Gastroesophageal sphincter (tissue), 4 donors: ENCODE results near the gene CORO2B. TPM values are rescaled to one million over a fixed set of nuclear protein-coding genes. Genes with fewer than 3 reads are reported as not detected.

Experiments used
- ATAC-seq: fragments of 150-250 bp; one replicate; pipeline ENCODE4 v1.9.1; 2016; ENCODE audit warnings: mild to moderate bottlenecking, moderate library complexity
- H3K27ac ChIP-seq, 4 donors: fragments of 200-600 bp; sonication (generic) in 3 of 4; 1 replicate in 3 of 4; 2 replicates in 1 of 4; pipeline ENCODE4 v1.5.1; 2016 to 2019
- H3K27me3 ChIP-seq: fragments of 200-600 bp; sonication (generic); one replicate; pipeline ENCODE4 v1.5.1; 2019
- H3K36me3 ChIP-seq, 2 donors: fragments of 200-600 bp; sonication (generic); one replicate each; pipeline ENCODE4 v1.5.1; 2019; ENCODE audit warnings: control low read depth in 1 of 2
- H3K4me1 ChIP-seq, 3 donors: fragments of 200-600 bp; sonication (generic); 1 replicate in 2 of 3; 2 replicates in 1 of 3; pipeline ENCODE4 v1.5.1; 2016 to 2019; ENCODE audit warnings: control low read depth in 2 of 3
- H3K4me3 ChIP-seq, 2 donors: fragments of 200-600 bp; sonication (generic); one replicate each; pipeline ENCODE4 v1.5.1; 2019; ENCODE audit warnings: mild to moderate bottlenecking in 1 of 2, moderate library complexity in 1 of 2
- H3K9me3 ChIP-seq, 3 donors: fragments of 200-600 bp; sonication (generic); one replicate each; pipeline ENCODE4 v1.5.1; 2017 to 2019; ENCODE audit warnings: control low read depth in 2 of 3
- CTCF ChIP-seq, 4 experiments: fragments of 200-600 bp in 2 of 4; fragments of 450-650 bp in 2 of 4; sonication (generic) in 1 of 4; IDR thresholded peaks; one replicate each; pipeline ENCODE4 v1.5.1; 2017 to 2019; ENCODE audit warnings: antibody characterized with exemption in 4 of 4, mild to moderate bottlenecking in 2 of 4, moderate library complexity in 2 of 4
- EP300 ChIP-seq: sonication (generic); formaldehyde crosslinking; IDR thresholded peaks from one replicate; pipeline ENCODE4 v1.6.1; 2017; ENCODE audit warnings: antibody characterized with exemption, mild to moderate bottlenecking
- POLR2A ChIP-seq, 2 donors: fragments of 450-650 bp; IDR thresholded peaks; one replicate each; pipeline ENCODE4 v1.6.1; 2017; ENCODE audit warnings: antibody characterized with exemption in 2 of 2, mild to moderate bottlenecking in 2 of 2, moderate library complexity in 1 of 2
- POLR2AphosphoS5 ChIP-seq: sonication (generic); formaldehyde crosslinking; IDR thresholded peaks from one replicate; pipeline ENCODE4 v1.6.1; 2017; ENCODE audit warnings: antibody characterized with exemption
- WGBS, 2 donors: methylation state at CpG; one replicate each; pipeline ENCODE4 v1.1.5; 2018; ENCODE audit warnings: low coverage in 1 of 2; 5-methylcytosine and 5-hydroxymethylcytosine counted together
- total RNA-seq, 4 donors: library from RNA; depleted of rRNA; stranded (reverse); fragments of >200 nt; gene quantifications; one replicate each; pipeline ENCODE4 v1.1.0, GENCODE V29; 2016

CORO2B gene
- total RNA-seq, 4 donors from 2014 or later = 3.2 to 9.1 (median 6.6) TPM

DNA sequence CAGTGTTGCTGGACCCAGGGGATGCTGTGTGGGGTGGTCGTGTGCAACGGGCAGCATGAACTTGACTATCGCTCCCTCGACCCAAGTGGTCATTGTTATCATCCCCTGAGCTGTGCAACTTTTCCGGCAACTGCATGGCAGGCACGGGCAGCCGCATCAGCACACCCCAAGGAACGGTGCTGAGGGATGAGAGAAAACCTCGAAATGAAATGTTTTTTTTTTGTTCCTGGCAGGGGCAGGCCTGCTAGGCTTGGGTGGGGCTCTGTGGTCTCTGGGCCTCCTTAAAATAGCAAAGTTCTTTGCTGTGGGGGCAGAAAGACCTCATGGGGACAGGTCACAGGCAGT lies 51.4 kb downstream of the CORO2B start:
- TF ChIP-seq POLR2AphosphoS5 (no peak), CTCF (IDR thresholded peaks at IDR 0.05) (no peak), EP300 (no peak), POLR2A (IDR thresholded peaks at IDR 0.05) (no peak)
- Histone ChIP-seq H3K27me3 (peaks cover 22% of the 10 kb centered on the region), H3K4me3 (no peak overlapping the region), H3K36me3 (no peaks in the 10 kb centered on the region), H3K27ac (no peak overlapping the region), H3K9me3 (no peaks in the 10 kb centered on the region), H3K4me1 (peaks cover 0 to 25% (median 3%) of the 10 kb centered on the region in 3 donors)
- no peak for ATAC-seq
- WGBS, 2 donors = 80 to 92% methylated on average over 1 to 9 of the region's 9 CpGs

- Histone ChIP-seq H3K27me3 (peaks cover 22% of the 10 kb centered on the region), H3K27ac (no peak overlapping the region), H3K4me3 (no peak overlapping the region), H3K9me3 (no peaks in the 10 kb centered on the region), H3K4me1 (peaks cover 0 to 31% (median 10%) of the 10 kb centered on the region in 3 donors), H3K36me3 (no peaks in the 10 kb centered on the region)
- no peak for ATAC-seq
- 64% methylated on average over 2 of the region's 8 CpGs; no CpG with 5 or more reads in 1 of the 2 donors for WGBS, 2 donors
- no peak for TF ChIP-seq POLR2A (IDR thresholded peaks at IDR 0.05)
- TF ChIP-seq POLR2AphosphoS5 = no peak
- no peak for TF ChIP-seq CTCF (IDR thresholded peaks at IDR 0.05)
- TF ChIP-seq EP300 = no peak
Observed at GRCh38 chr15:68630836-68631235, 52.0 kb downstream of the CORO2B start.

DNA sequence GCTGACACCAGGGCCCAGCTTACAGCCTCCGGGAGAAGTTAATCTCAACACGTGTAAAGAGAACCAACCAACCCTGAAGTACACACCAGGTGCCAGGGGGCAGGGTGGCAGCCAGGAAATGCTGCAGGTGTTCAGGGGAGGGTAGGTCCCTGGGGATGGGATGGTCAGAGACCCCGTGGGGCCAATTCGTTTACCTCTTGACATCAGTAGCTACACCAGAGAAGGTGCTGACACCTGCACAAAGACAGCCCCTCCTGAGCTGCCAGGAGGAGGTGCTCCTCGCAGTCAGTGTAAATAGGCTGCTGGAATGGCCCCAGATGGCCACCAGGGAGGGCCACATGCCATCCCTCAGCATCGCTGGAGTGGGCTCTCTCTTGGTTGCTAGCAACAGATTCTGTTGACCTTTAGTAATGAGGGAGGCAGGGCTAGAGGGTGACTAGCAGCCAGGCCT lies 52.8 kb downstream of the CORO2B start:
- Histone ChIP-seq H3K36me3 (no peaks in the 10 kb centered on the region), H3K4me3 (no peak overlapping the region), H3K4me1 (peaks cover 0 to 39% (median 11%) of the 10 kb centered on the region in 3 donors), H3K27me3 (peaks cover 17% of the 10 kb centered on the region), H3K9me3 (no peaks in the 10 kb centered on the region), H3K27ac (no peak overlapping the region)
- no CpG with 5 or more reads among the region's 6 CpGs for WGBS, 2 donors
- no peak for ATAC-seq
- no peak for TF ChIP-seq EP300
- TF ChIP-seq POLR2AphosphoS5 = no peak
- TF ChIP-seq CTCF (IDR thresholded peaks at IDR 0.05) = no peak
- TF ChIP-seq POLR2A (IDR thresholded peaks at IDR 0.05) = no peak

- Histone ChIP-seq H3K9me3 (no peaks in the 10 kb centered on the region), H3K27ac (no peak overlapping the region), H3K4me3 (no peak overlapping the region), H3K27me3 (peaks cover 12% of the 10 kb centered on the region), H3K36me3 (no peaks in the 10 kb centered on the region), H3K4me1 (peaks cover 0 to 44% (median 11%) of the 10 kb centered on the region in 3 donors)
- WGBS, 2 donors = 64 to 75% methylated on average over 4 of the region's 9 CpGs
- TF ChIP-seq POLR2A (IDR thresholded peaks at IDR 0.05) (no peak), POLR2AphosphoS5 (no peak), CTCF (IDR thresholded peaks at IDR 0.05) (no peak), EP300 (no peak)
- no peak for ATAC-seq
Observed at GRCh38 chr15:68632101-68632500, 53.3 kb downstream of the CORO2B start.

GRCh38 chr15:68633231-68634121 lies 54.7 kb downstream of the CORO2B start:
- no peaks in the 10 kb centered on the region for H3K36me3 ChIP-seq
- whole genome bisulfite sequencing, 2 donors = 69 to 85% methylated on average over 4 to 6 of the region's 10 CpGs
- TF ChIP-seq POLR2AphosphoS5 = no peak
- TF ChIP-seq EP300 = no peak
- TF ChIP-seq CTCF (IDR thresholded peaks at IDR 0.05) = no peak
- no peak for TF ChIP-seq POLR2A (IDR thresholded peaks at IDR 0.05)
- no peak for ATAC-seq
- peaks cover 0 to 57% (median 11%) of the 10 kb centered on the region in 3 donors for H3K4me1 ChIP-seq
- no peak overlapping the region for H3K27ac ChIP-seq
- H3K27me3 ChIP-seq = no peaks in the 10 kb centered on the region
- no peaks in the 10 kb centered on the region for H3K9me3 ChIP-seq
- H3K4me3 ChIP-seq = no peak overlapping the region
